H9 (cell line): Measurements from ENCODE around the gene CCL27. TPM values are rescaled to one million over a fixed set of nuclear protein-coding genes. Genes with fewer than 3 reads are reported as not detected.

Experiments
- DNase-seq: peaks from one replicate; pipeline ENCODE4 v3.0.0-alpha.2; 2017
- H2AFZ ChIP-seq: one replicate; pipeline ENCODE4 v1.6.1; 2013; ENCODE audit warnings: mild to moderate bottlenecking, low read length, control low read depth, moderate library complexity
- H2AK5ac ChIP-seq: 2 replicates; pipeline ENCODE4 v1.6.1; 2013; ENCODE audit warnings: low read length, control low read depth, mixed read lengths; ENCODE audit not compliant: insufficient read length
- H2BK120ac ChIP-seq: one replicate; pipeline ENCODE4 v1.6.1; 2013; ENCODE audit warnings: low read depth, mild to moderate bottlenecking, low read length, control low read depth, inconsistent platforms; ENCODE audit not compliant: poor library complexity, severe bottlenecking
- H2BK12ac ChIP-seq: 2 replicates; pipeline ENCODE4 v1.6.1; 2013; ENCODE audit warnings: low read length, control low read depth, mixed read lengths, low read depth; ENCODE audit not compliant: insufficient read length
- H2BK15ac ChIP-seq: 2 replicates; pipeline ENCODE4 v1.6.1; 2013; ENCODE audit warnings: low read depth, low read length, control low read depth
- H2BK20ac ChIP-seq: one replicate; pipeline ENCODE4 v1.6.1; 2013; ENCODE audit warnings: low read depth, mild to moderate bottlenecking, low read length, control low read depth, inconsistent platforms; ENCODE audit not compliant: poor library complexity, severe bottlenecking
- H2BK5ac ChIP-seq: 2 replicates; pipeline ENCODE4 v1.6.1; 2013; ENCODE audit warnings: low read length, control low read depth, mixed read lengths; ENCODE audit not compliant: insufficient read length
- H3K14ac ChIP-seq: 2 replicates; pipeline ENCODE4 v1.6.1; 2013; ENCODE audit warnings: low read length, control low read depth; ENCODE audit not compliant: insufficient read depth
- H3K18ac ChIP-seq: 2 replicates; pipeline ENCODE4 v1.6.1; 2013; ENCODE audit warnings: low read depth, mild to moderate bottlenecking, mixed read lengths, low read length, control low read depth; ENCODE audit not compliant: insufficient read length
- H3K23ac ChIP-seq: 2 replicates; pipeline ENCODE4 v1.6.1; 2013; ENCODE audit warnings: low read length, control low read depth, mixed read lengths, low read depth; ENCODE audit not compliant: insufficient read length
- H3K23me2 ChIP-seq: 2 replicates; pipeline ENCODE4 v1.6.1; 2013; ENCODE audit warnings: low read depth, mild to moderate bottlenecking, mixed read lengths, low read length, control low read depth; ENCODE audit not compliant: insufficient read length, poor library complexity, severe bottlenecking
- H3K27ac ChIP-seq: 2 replicates; pipeline ENCODE4 v1.5.1; 2013; ENCODE audit warnings: low read length, control low read depth, mixed read lengths, low read depth; ENCODE audit not compliant: insufficient read length
- H3K27me3 ChIP-seq: 2 replicates; pipeline ENCODE4 v1.6.1; 2013; ENCODE audit warnings: low read length, control low read depth, inconsistent platforms; ENCODE audit not compliant: insufficient read depth
- H3K4ac ChIP-seq: 2 replicates; pipeline ENCODE4 v1.6.1; 2013; ENCODE audit warnings: low read depth, mild to moderate bottlenecking, control low read depth, inconsistent platforms, low read length, moderate library complexity
- H3K4me1 ChIP-seq: 2 replicates; pipeline ENCODE4 v1.6.1; 2013; ENCODE audit warnings: low read length, control low read depth, inconsistent platforms; ENCODE audit not compliant: insufficient read depth
- H3K4me2 ChIP-seq: 2 replicates; pipeline ENCODE4 v1.6.1; 2013; ENCODE audit warnings: low read length, control low read depth, mixed read lengths; ENCODE audit not compliant: insufficient read length, insufficient read depth
- H3K56ac ChIP-seq: 2 replicates; pipeline ENCODE4 v1.6.1; 2013; ENCODE audit warnings: low read depth, mild to moderate bottlenecking, mixed read lengths, low read length, control low read depth; ENCODE audit not compliant: insufficient read length
- H3K79me1 ChIP-seq: 2 replicates; pipeline ENCODE4 v1.6.1; 2013; ENCODE audit warnings: low read depth, mild to moderate bottlenecking, moderate library complexity, low read length, control low read depth, inconsistent platforms; ENCODE audit not compliant: insufficient read depth, poor library complexity, severe bottlenecking
- H3K79me2 ChIP-seq: 2 replicates; pipeline ENCODE4 v1.6.1; 2013; ENCODE audit warnings: low read length, control low read depth, inconsistent platforms; ENCODE audit not compliant: insufficient read depth
- H3K9ac ChIP-seq: 2 replicates; pipeline ENCODE4 v1.6.1; 2013; ENCODE audit warnings: low read length, control low read depth, mixed read lengths; ENCODE audit not compliant: insufficient read length; ENCODE audit errors: extremely low read depth
- H3K9me3 ChIP-seq: one replicate; pipeline ENCODE4 v1.6.1; 2013; ENCODE audit warnings: low read depth, low read length, inconsistent platforms; ENCODE audit not compliant: control insufficient read depth
- H3T11ph ChIP-seq: one replicate; pipeline ENCODE4 v1.6.1; 2013; ENCODE audit warnings: mild to moderate bottlenecking, low read length, control low read depth, inconsistent platforms
- H4K20me1 ChIP-seq: one replicate; pipeline ENCODE4 v1.6.1; 2013; ENCODE audit not compliant: control insufficient read depth, insufficient read length, insufficient read depth
- H4K5ac ChIP-seq: 2 replicates; pipeline ENCODE4 v1.6.1; 2013; ENCODE audit warnings: low read depth, mild to moderate bottlenecking, mixed read lengths, low read length, control low read depth; ENCODE audit not compliant: insufficient read length
- H4K8ac ChIP-seq: replicated peaks from 2 replicates; pipeline ENCODE4 v1.6.1; 2013; ENCODE audit warnings: low read length, control low read depth, mixed read lengths, low read depth; ENCODE audit not compliant: insufficient read length
- H4K91ac ChIP-seq: 2 replicates; pipeline ENCODE4 v1.6.1; 2013; ENCODE audit warnings: low read depth, mild to moderate bottlenecking, moderate library complexity, mixed read lengths, low read length, control low read depth; ENCODE audit not compliant: insufficient read length
- H3K27ac Mint-ChIP-seq, 3 experiments: 2 replicates in 2 of 3; 3 replicates in 1 of 3; pipeline ENCODE4 v1.8.0; 2020 to 2021; ENCODE audit warnings: mixed read lengths in 3 of 3, mild to moderate bottlenecking in 1 of 3, moderate library complexity in 1 of 3
- H3K27me3 Mint-ChIP-seq: 2 replicates; pipeline ENCODE4 v1.8.0; 2021; ENCODE audit warnings: low read depth, mild to moderate bottlenecking, moderate library complexity, mixed read lengths
- H3K36me3 Mint-ChIP-seq, 3 experiments: 2 replicates in 2 of 3; 3 replicates in 1 of 3; pipeline ENCODE4 v1.8.0; 2020 to 2021; ENCODE audit warnings: low read depth in 3 of 3, mixed read lengths in 3 of 3; ENCODE audit not compliant: insufficient read depth in 1 of 3
- H3K4me1 Mint-ChIP-seq, 2 experiments: 2 replicates each; pipeline ENCODE4 v1.8.0; 2020; ENCODE audit warnings: mixed read lengths in 2 of 2
- H3K4me3 Mint-ChIP-seq, 2 experiments: 2 replicates in 1 of 2; 3 replicates in 1 of 2; pipeline ENCODE4 v1.8.0; 2020 to 2021; ENCODE audit warnings: mild to moderate bottlenecking in 2 of 2, mixed read lengths in 2 of 2, moderate library complexity in 1 of 2
- H3K9me3 Mint-ChIP-seq, 2 experiments: 2 replicates in 1 of 2; 3 replicates in 1 of 2; pipeline ENCODE4 v1.8.0; 2020; ENCODE audit warnings: mild to moderate bottlenecking in 2 of 2, mixed read lengths in 2 of 2, moderate library complexity in 1 of 2
- WGBS: extraction: QIAGEN DNeasy Blood & Tissue Kit; methylation state at CpG from one replicate; pipeline ENCODE4 v1.1.7; 2013; ENCODE audit warnings: missing lambda C conversion rate, low lambda C conversion rate, mixed read lengths; ENCODE audit not compliant: insufficient read length; ENCODE audit errors: extremely low coverage; 5-methylcytosine and 5-hydroxymethylcytosine counted together
- total RNA-seq: library from RNA; stranded (reverse); gene quantifications from 2 replicates; pipeline ENCODE4 v1.2.1, GENCODE V29; 2021
- TF ChIP-seq, protein P1 (sequence below): fragments of 200-600 bp; sonication (generic); conservative IDR thresholded peaks from 3 replicates; pipeline ENCODE4 v1.8.0; 2021; ENCODE audit warnings: antibody characterized with exemption, mild to moderate bottlenecking

The CCL27 gene
- total RNA-seq, 1 experiment from 2014 or later: 0.28 TPM

DNA sequence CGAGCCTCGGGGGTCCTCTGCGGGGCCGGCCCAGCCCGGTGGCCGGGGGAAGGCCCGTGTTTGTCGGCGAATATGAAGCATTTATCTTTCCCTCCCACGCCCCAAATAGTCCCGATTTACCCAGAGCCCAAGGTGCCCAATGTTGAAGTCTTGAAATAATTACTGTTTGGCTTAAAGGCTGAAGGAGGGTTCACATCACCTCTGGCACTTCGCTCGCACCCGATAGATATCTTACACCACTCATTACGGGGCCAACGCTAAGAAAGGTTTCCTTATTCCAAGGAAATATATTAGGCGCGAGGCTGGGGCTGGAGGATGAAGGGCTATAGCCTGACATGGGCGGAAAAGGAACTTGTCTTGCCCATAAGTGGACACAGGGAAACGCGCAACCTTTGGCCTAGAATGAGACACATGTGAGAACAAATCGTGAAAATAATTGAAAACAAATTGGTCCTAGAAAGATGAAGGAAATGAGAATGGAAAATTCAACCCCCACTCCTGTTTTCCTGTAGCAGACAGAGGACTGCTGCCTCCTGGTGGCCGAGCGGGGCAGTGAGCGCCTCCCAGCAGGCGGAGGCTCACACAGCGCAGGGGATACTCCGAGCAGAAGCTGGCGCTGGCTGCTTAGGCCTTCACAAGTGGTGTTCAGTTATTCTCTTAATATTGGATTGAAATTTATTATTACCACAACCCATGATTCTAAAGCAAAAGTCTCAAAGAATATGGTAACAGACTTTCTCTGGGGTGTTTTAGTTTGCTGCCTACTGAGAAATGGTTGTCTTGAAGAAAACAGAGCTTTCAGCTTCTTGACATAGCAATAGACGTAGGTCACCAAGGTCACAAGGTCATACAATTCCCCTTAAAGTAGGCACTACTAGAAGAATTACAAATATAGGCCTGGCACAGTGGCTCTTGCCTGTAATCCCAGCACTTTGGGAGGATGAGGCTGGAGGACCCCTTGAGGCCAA is 39.6 kb upstream of the CCL27 start:
- H4K8ac ChIP-seq: no peak overlapping the region
- Mint-ChIP-seq H3K27ac (no peak overlapping the region; a peak in 1 of 7 replicates), H3K36me3 (no peaks in the 10 kb centered on the region), H3K4me1 (peaks cover 0 to 13% of the 10 kb centered on the region in 2 experiments; a peak in 2 of 4 replicates), H3K27me3 (peaks cover 40% of the 10 kb centered on the region), H3K4me3 (peak overlapping the region; percentile 60 to 80), H3K9me3 (no peaks in the 10 kb centered on the region; a peak in 1 of 5 replicates)
- no CpG with 5 or more reads among the region's 30 CpGs for WGBS
- no peak overlapping the region for H2BK20ac ChIP-seq
- TF ChIP-seq, protein P1, sequence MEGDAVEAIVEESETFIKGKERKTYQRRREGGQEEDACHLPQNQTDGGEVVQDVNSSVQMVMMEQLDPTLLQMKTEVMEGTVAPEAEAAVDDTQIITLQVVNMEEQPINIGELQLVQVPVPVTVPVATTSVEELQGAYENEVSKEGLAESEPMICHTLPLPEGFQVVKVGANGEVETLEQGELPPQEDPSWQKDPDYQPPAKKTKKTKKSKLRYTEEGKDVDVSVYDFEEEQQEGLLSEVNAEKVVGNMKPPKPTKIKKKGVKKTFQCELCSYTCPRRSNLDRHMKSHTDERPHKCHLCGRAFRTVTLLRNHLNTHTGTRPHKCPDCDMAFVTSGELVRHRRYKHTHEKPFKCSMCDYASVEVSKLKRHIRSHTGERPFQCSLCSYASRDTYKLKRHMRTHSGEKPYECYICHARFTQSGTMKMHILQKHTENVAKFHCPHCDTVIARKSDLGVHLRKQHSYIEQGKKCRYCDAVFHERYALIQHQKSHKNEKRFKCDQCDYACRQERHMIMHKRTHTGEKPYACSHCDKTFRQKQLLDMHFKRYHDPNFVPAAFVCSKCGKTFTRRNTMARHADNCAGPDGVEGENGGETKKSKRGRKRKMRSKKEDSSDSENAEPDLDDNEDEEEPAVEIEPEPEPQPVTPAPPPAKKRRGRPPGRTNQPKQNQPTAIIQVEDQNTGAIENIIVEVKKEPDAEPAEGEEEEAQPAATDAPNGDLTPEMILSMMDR: peak; percentile 99
- no peaks in the 10 kb centered on the region for H3K9me3 ChIP-seq
- no peaks in the 10 kb centered on the region for H4K20me1 ChIP-seq
- H4K5ac ChIP-seq: no peak overlapping the region
- H2AFZ ChIP-seq: peak overlapping the region; percentile 91
- peak; percentile 81 for DNase-seq
- no peak overlapping the region for H4K91ac ChIP-seq
- H3K4me1 ChIP-seq: no peaks in the 10 kb centered on the region
- H3K18ac ChIP-seq: no peak overlapping the region
- H3K4me2 ChIP-seq: peak overlapping the region; percentile 93
- no peak overlapping the region for H2BK120ac ChIP-seq
- no peak overlapping the region for H3T11ph ChIP-seq
- no peak overlapping the region for H3K14ac ChIP-seq
- H2AK5ac ChIP-seq: no peak overlapping the region
- H2BK5ac ChIP-seq: no peak overlapping the region
- peak overlapping the region; percentile 25 for H3K9ac ChIP-seq
- peaks cover 11% of the 10 kb centered on the region for H3K27me3 ChIP-seq
- H2BK12ac ChIP-seq: no peak overlapping the region
- no peak overlapping the region for H3K27ac ChIP-seq
- H3K23me2 ChIP-seq: peaks cover 6% of the 10 kb centered on the region
- H3K56ac ChIP-seq: no peak overlapping the region
- H3K23ac ChIP-seq: no peak overlapping the region
- no peaks in the 10 kb centered on the region for H3K79me1 ChIP-seq
- no peak overlapping the region for H2BK15ac ChIP-seq
- no peaks in the 10 kb centered on the region for H3K79me2 ChIP-seq
- no peak overlapping the region for H3K4ac ChIP-seq
